HCT116 (cell line): ENCODE results near the gene HDDC3. TPM values are rescaled to one million over a fixed set of nuclear protein-coding genes. Genes with fewer than 3 reads are reported as not detected.

ENCODE experiments used
- ATAC-seq: fragments of 200-7000 bp; cut with Tn5 transposase; 2 replicates; pipeline ENCODE4 v1.9.1; 2020; ENCODE audit warnings: mild to moderate bottlenecking, moderate library complexity
- BruUV-seq: library from RNA; stranded (reverse); fragments of 400-500 nt; replicated peaks from 2 replicates; lab custom pipeline; 2021; lab: Mats Ljungman, UMichigan
- CTCF ChIA-PET: fragments of 300-600 bp; sonication (Branson Sonifier 250); formaldehyde crosslinking; loops from one replicate; lab custom pipeline; 2021; ENCODE audit warnings: antibody characterized with exemption; lab: Charles Lee
- POLR2A ChIA-PET: fragments of 300-600, 350-600 bp; sonication (Branson Sonifier 250); formaldehyde crosslinking; loops from one replicate; lab custom pipeline; 2021; ENCODE audit warnings: antibody characterized with exemption; lab: Charles Lee
- RAD21 ChIA-PET, 2 experiments: fragments of 300-600 bp; sonication (Branson Sonifier 250); formaldehyde crosslinking; loops; one replicate each; lab custom pipeline; 2023; ENCODE audit warnings: low total read pairs in 2 of 2; ENCODE audit not compliant: uncharacterized antibody in 2 of 2, unreplicated experiment in 2 of 2, low non-redundant PET in 1 of 2; lab: Charles Lee
- DNase-seq: peaks from one replicate; pipeline ENCODE4 v3.0.0-alpha.2; 2010; ENCODE audit warnings: low read depth, low spot score
- H2AFZ ChIP-seq: fragments of 200-600 bp; shearing (Covaris generic), sonication (generic); 2 replicates; pipeline ENCODE4 v1.6.1; 2017; ENCODE audit warnings: low read depth, mixed run types, mixed read lengths, antibody characterized with exemption, low read length; ENCODE audit not compliant: poor library complexity, severe bottlenecking
- H3K27ac ChIP-seq: 2 replicates; pipeline ENCODE4 v1.5.1; 2012; ENCODE audit warnings: low read depth, low read length
- H3K27me3 ChIP-seq: fragments of 200-600 bp; sonication (generic); 2 replicates; pipeline ENCODE4 v1.6.1; 2016; ENCODE audit warnings: mixed run types, low read length, mixed read lengths; ENCODE audit not compliant: insufficient read depth
- H3K36me3 ChIP-seq, 2 experiments: fragments of 200-500 bp in 1 of 2; fragments of 200-600 bp in 1 of 2; sonication (Bioruptor generic) in 1 of 2; sonication (generic) in 1 of 2; 2 replicates each; pipeline versions ENCODE4 v1.5.1 to v1.6.1; 2014 to 2016; ENCODE audit warnings: low read length in 2 of 2, inconsistent platforms in 1 of 2, mixed read lengths in 1 of 2, mixed run types in 1 of 2; ENCODE audit not compliant: insufficient read depth in 2 of 2, control insufficient read depth in 1 of 2
- H3K4me1 ChIP-seq, 2 experiments: fragments of 200-600 bp in 1 of 2; sonication (generic) in 1 of 2; 2 replicates each; pipeline versions ENCODE4 v1.5.1 to v1.6.1; 2012 to 2017; ENCODE audit warnings: low read length in 2 of 2, inconsistent platforms in 1 of 2, mild to moderate bottlenecking in 1 of 2, mixed read lengths in 1 of 2, mixed run types in 1 of 2, moderate library complexity in 1 of 2; ENCODE audit not compliant: insufficient read depth in 2 of 2, control insufficient read depth in 1 of 2
- H3K4me2 ChIP-seq: fragments of 200-600 bp; sonication (generic); 2 replicates; pipeline ENCODE4 v1.6.1; 2017; ENCODE audit warnings: mixed run types, low read length, mixed read lengths
- H3K4me3 ChIP-seq, 2 experiments: fragments of 200-600 bp in 1 of 2; sonication (generic) in 1 of 2; replicated peaks in 1 of 2; 2 replicates each; pipeline ENCODE4 v1.5.1; 2011 to 2016; ENCODE audit warnings: low read length in 2 of 2, control low read depth in 1 of 2, low read depth in 1 of 2, mild to moderate bottlenecking in 1 of 2, mixed read lengths in 1 of 2, mixed run types in 1 of 2
- H3K79me2 ChIP-seq: fragments of 200-600 bp; sonication (generic); 2 replicates; pipeline ENCODE4 v1.6.1; 2017; ENCODE audit warnings: mild to moderate bottlenecking, mixed run types, low read length, moderate library complexity, mixed read lengths; ENCODE audit not compliant: insufficient read depth
- H3K9ac ChIP-seq: fragments of 200-600 bp; sonication (generic); 2 replicates; pipeline ENCODE4 v1.6.1; 2016; ENCODE audit warnings: low read length, mixed read lengths
- H3K9me2 ChIP-seq: fragments of 200-600 bp; sonication (generic), shearing (Covaris generic); 2 replicates; pipeline ENCODE4 v1.6.1; 2017; ENCODE audit warnings: mixed run types, mild to moderate bottlenecking, moderate library complexity; ENCODE audit not compliant: insufficient read depth
- H3K9me3 ChIP-seq, 2 experiments: fragments of 200-500 bp in 1 of 2; fragments of 200-600 bp in 1 of 2; sonication (Bioruptor generic) in 1 of 2; sonication (generic) in 1 of 2; 2 replicates each; pipeline ENCODE4 v1.6.1; 2014 to 2017; ENCODE audit warnings: low read length in 2 of 2, mixed read lengths in 2 of 2, inconsistent platforms in 1 of 2, low read depth in 1 of 2, mild to moderate bottlenecking in 1 of 2, mixed run types in 1 of 2, moderate library complexity in 1 of 2; ENCODE audit not compliant: control insufficient read depth in 1 of 2, insufficient read depth in 1 of 2
- H4K20me1 ChIP-seq: fragments of 200-600 bp; sonication (generic), shearing (Covaris generic); 2 replicates; pipeline ENCODE4 v1.6.1; 2017; ENCODE audit warnings: mixed run types, mild to moderate bottlenecking, moderate library complexity; ENCODE audit not compliant: insufficient read depth
- CBX3 ChIP-seq: IDR thresholded peaks from 2 replicates; pipeline ENCODE4 v1.6.1; 2012; ENCODE audit warnings: low read depth
- EGR1 ChIP-seq: IDR thresholded peaks from 2 replicates; pipeline ENCODE4 v1.6.1; 2012; ENCODE audit warnings: low read depth
- JUND ChIP-seq: IDR thresholded peaks from 2 replicates; pipeline ENCODE4 v1.6.1; 2012
- SP1 ChIP-seq: IDR thresholded peaks from 2 replicates; pipeline ENCODE4 v1.6.1; 2012; ENCODE audit warnings: low read depth
- TCF7L2 ChIP-seq: IDR thresholded peaks from 2 replicates; pipeline ENCODE4 v1.7.0; 2011; ENCODE audit warnings: borderline replicate concordance, inconsistent platforms; ENCODE audit not compliant: insufficient read depth, insufficient read length; ENCODE audit errors: extremely low read depth
- intact Hi-C: fragments of 100-400 bp; cut with micrococcal nuclease; formaldehyde crosslinking; loops from 2 replicates; pipeline ENCODE4 v1.10.0; 2022
- total RNA-seq: library from RNA; stranded (reverse); gene quantifications from one replicate; pipeline ENCODE4 v1.2.1, GENCODE V29; 2021; ENCODE audit not compliant: unreplicated experiment
- TF ChIP-seq, protein P1 (sequence below): IDR thresholded peaks from 2 replicates; pipeline ENCODE4 v1.6.1; 2012; ENCODE audit warnings: low read depth
- TF ChIP-seq, protein P2 (sequence below), 3 experiments: fragments of 200-600 bp in 1 of 3; sonication (generic) in 1 of 3; IDR thresholded peaks in 2 of 3; conservative IDR thresholded peaks in 1 of 3; 2 replicates each; pipeline ENCODE4 v1.5.1; 2012 to 2017; ENCODE audit warnings: low read depth in 2 of 3, low read length in 2 of 3, antibody characterized with exemption in 1 of 3, borderline replicate concordance in 1 of 3, control low read depth in 1 of 3, mild to moderate bottlenecking in 1 of 3, mixed read lengths in 1 of 3, mixed run types in 1 of 3, moderate library complexity in 1 of 3; ENCODE audit not compliant: insufficient read depth in 1 of 3
- TF ChIP-seq, protein P3 (sequence below): IDR thresholded peaks from 2 replicates; pipeline ENCODE4 v1.6.1; 2011; ENCODE audit warnings: mild to moderate bottlenecking, low read length, moderate library complexity; ENCODE audit not compliant: insufficient replicate concordance; ENCODE audit errors: extremely low read depth

The HDDC3 gene
- total RNA-seq, 1 experiment from 2014 or later = 20.4 TPM

DNA sequence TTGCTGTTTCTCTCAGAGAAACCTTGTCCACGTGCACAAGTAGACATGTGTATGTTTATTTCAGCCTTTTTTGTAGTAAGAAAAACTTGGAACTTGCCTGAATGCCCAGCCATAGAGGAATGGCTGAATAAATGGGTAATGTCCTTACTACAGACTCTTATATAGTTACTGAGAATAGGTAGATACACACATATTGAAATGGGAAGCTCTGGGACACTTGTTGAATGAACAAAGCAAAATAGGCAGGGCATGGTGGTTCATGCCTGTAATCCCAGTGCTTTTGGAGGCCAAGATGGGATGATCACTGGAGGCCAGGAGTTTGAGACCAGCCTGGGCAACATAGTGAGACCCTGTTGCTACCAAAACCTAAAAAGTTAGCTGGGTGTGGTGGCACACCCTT, 4.5 kb upstream of the HDDC3 start:
- Histone ChIP-seq H3K27ac (no peak overlapping the region), H2AFZ (no peak overlapping the region), H3K9me3 (no peaks in the 10 kb centered on the region), H3K4me2 (peak overlapping the region; percentile 85; the same call in 1 of the 2 replicates), H4K20me1 (no peaks in the 10 kb centered on the region), H3K79me2 (peaks cover 20% of the 10 kb centered on the region; the same call in 1 of the 2 replicates), H3K9ac (no peak overlapping the region), H3K27me3 (no peaks in the 10 kb centered on the region), H3K4me3 (no peak overlapping the region), H3K36me3 (peaks cover 22 to 23% of the 10 kb centered on the region in 2 experiments), H3K9me2 (no peaks in the 10 kb centered on the region), H3K4me1 (peaks cover 6 to 32% of the 10 kb centered on the region in 2 experiments; a peak in 3 of 4 replicates)
- TSS peak; percentile 56 for BruUV-seq
- intact Hi-C loops = no loop called here
- ATAC-seq = no peak
- no peak for TF ChIP-seq SP1
- TF ChIP-seq, protein P1, sequence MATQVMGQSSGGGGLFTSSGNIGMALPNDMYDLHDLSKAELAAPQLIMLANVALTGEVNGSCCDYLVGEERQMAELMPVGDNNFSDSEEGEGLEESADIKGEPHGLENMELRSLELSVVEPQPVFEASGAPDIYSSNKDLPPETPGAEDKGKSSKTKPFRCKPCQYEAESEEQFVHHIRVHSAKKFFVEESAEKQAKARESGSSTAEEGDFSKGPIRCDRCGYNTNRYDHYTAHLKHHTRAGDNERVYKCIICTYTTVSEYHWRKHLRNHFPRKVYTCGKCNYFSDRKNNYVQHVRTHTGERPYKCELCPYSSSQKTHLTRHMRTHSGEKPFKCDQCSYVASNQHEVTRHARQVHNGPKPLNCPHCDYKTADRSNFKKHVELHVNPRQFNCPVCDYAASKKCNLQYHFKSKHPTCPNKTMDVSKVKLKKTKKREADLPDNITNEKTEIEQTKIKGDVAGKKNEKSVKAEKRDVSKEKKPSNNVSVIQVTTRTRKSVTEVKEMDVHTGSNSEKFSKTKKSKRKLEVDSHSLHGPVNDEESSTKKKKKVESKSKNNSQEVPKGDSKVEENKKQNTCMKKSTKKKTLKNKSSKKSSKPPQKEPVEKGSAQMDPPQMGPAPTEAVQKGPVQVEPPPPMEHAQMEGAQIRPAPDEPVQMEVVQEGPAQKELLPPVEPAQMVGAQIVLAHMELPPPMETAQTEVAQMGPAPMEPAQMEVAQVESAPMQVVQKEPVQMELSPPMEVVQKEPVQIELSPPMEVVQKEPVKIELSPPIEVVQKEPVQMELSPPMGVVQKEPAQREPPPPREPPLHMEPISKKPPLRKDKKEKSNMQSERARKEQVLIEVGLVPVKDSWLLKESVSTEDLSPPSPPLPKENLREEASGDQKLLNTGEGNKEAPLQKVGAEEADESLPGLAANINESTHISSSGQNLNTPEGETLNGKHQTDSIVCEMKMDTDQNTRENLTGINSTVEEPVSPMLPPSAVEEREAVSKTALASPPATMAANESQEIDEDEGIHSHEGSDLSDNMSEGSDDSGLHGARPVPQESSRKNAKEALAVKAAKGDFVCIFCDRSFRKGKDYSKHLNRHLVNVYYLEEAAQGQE = no peak
- TF ChIP-seq JUND = no peak
- TF ChIP-seq TCF7L2 = no peak
- TF ChIP-seq EGR1 = no peak
- TF ChIP-seq, protein P2, sequence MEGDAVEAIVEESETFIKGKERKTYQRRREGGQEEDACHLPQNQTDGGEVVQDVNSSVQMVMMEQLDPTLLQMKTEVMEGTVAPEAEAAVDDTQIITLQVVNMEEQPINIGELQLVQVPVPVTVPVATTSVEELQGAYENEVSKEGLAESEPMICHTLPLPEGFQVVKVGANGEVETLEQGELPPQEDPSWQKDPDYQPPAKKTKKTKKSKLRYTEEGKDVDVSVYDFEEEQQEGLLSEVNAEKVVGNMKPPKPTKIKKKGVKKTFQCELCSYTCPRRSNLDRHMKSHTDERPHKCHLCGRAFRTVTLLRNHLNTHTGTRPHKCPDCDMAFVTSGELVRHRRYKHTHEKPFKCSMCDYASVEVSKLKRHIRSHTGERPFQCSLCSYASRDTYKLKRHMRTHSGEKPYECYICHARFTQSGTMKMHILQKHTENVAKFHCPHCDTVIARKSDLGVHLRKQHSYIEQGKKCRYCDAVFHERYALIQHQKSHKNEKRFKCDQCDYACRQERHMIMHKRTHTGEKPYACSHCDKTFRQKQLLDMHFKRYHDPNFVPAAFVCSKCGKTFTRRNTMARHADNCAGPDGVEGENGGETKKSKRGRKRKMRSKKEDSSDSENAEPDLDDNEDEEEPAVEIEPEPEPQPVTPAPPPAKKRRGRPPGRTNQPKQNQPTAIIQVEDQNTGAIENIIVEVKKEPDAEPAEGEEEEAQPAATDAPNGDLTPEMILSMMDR (IDR thresholded peaks at IDR 0.05 in 2 of 3, conservative IDR thresholded peaks at IDR 0.05 in 1 of 3; ENCODE audit: borderline replicate concordance in 1 of 3, insufficient read depth in 1 of 3, low read depth in 2 of 3, low read length in 2 of 3) = no peak
- TF ChIP-seq, protein P3, sequence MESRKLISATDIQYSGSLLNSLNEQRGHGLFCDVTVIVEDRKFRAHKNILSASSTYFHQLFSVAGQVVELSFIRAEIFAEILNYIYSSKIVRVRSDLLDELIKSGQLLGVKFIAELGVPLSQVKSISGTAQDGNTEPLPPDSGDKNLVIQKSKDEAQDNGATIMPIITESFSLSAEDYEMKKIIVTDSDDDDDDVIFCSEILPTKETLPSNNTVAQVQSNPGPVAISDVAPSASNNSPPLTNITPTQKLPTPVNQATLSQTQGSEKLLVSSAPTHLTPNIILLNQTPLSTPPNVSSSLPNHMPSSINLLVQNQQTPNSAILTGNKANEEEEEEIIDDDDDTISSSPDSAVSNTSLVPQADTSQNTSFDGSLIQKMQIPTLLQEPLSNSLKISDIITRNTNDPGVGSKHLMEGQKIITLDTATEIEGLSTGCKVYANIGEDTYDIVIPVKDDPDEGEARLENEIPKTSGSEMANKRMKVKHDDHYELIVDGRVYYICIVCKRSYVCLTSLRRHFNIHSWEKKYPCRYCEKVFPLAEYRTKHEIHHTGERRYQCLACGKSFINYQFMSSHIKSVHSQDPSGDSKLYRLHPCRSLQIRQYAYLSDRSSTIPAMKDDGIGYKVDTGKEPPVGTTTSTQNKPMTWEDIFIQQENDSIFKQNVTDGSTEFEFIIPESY = no peak
- no peak for TF ChIP-seq CBX3
- no peak for DNase-seq
- CTCF ChIA-PET = interaction anchor here (1.0 kb wide), 1 partner anchor 96 kb away, joined by 3 read pairs; no protein-coding TSS in a partner anchor
- POLR2A ChIA-PET = no interaction called here
- RAD21 ChIA-PET = no interaction called here
